Brain microvascular endothelial cell (primary cell): Measurements from ENCODE around the gene RAMP2.

Experiments
- DNase-seq: peaks from one replicate; pipeline ENCODE4 v3.0.0-alpha.2; 2020
- H3K27ac ChIP-seq: fragments of 250-450 bp; sonication (Bioruptor Pico); 2 replicates; pipeline ENCODE4 v1.5.1; 2020; ENCODE audit warnings: mild to moderate bottlenecking, moderate library complexity
- H3K27me3 ChIP-seq: fragments of 250-450 bp; sonication (Bioruptor Pico); replicated peaks from 2 replicates; pipeline ENCODE4 v1.5.1; 2020; ENCODE audit warnings: mild to moderate bottlenecking
- H3K36me3 ChIP-seq: fragments of 250-450 bp; sonication (Bioruptor Pico); replicated peaks from 2 replicates; pipeline ENCODE4 v1.5.1; 2020; ENCODE audit warnings: mild to moderate bottlenecking
- H3K4me3 ChIP-seq: 2 replicates; pipeline ENCODE4 v1.5.1; 2011; ENCODE audit warnings: low read depth, mild to moderate bottlenecking, control low read depth, low read length, moderate library complexity
- CTCF ChIP-seq: IDR thresholded peaks from 2 replicates; pipeline ENCODE4 v1.5.1; 2011; ENCODE audit warnings: low read depth, mild to moderate bottlenecking, moderate library complexity, low read length, control low read depth, inconsistent platforms; ENCODE audit errors: missing control alignments
- in situ Hi-C: cut with HindIII; loops from 2 replicates; pipeline ENCODE4 v1.10.0; 2017; ENCODE audit warnings: low sequenced_read_pairs, low pct_ligation_motif_present

The RAMP2 gene

GRCh38 chr17:42743595-42744282 is 17.3 kb upstream of the RAMP2 start:
- TF ChIP-seq CTCF, result peak; percentile 48
- no peaks in the 10 kb centered on the region for H3K27me3 ChIP-seq
- H3K27ac ChIP-seq, result peak overlapping the region; percentile 56
- H3K4me3 ChIP-seq, result peak overlapping the region; percentile 78
- H3K36me3 ChIP-seq, result no peaks in the 10 kb centered on the region
- in situ Hi-C loops, result no loop called here
- no peak for DNase-seq

- peak overlapping the region; percentile 78 for H3K4me3 ChIP-seq
- DNase-seq, result no peak
- peak overlapping the region; percentile 56 for H3K27ac ChIP-seq
- H3K27me3 ChIP-seq, result no peaks in the 10 kb centered on the region
- in situ Hi-C loops, result no loop called here
- no peak for TF ChIP-seq CTCF
- H3K36me3 ChIP-seq, result no peaks in the 10 kb centered on the region
Observed at GRCh38 chr17:42744283-42744805, 16.7 kb upstream of the RAMP2 start.

- TF ChIP-seq CTCF, result no peak
- in situ Hi-C loops, result no loop called here
- Histone ChIP-seq H3K27ac (peak within 1 kb of the TSS; percentile 56), H3K36me3 (no peaks in the 10 kb centered on the region), H3K4me3 (peak within 1 kb of the TSS; percentile 78), H3K27me3 (no peaks in the 10 kb centered on the region)
- DNase-seq, result peak; percentile 71
Observed at GRCh38 chr17:42744806-42745617, 16.0 kb upstream of the RAMP2 start, which contains the start of gene EZH1. Gene EZH1 (minus strand): TSS chr17:42745040. CDS start chr17:42728941, 16,099 bp downstream.

GRCh38 chr17:42748202-42748907 is 12.7 kb upstream of the RAMP2 start:
- no peak for TF ChIP-seq CTCF
- H3K27me3 ChIP-seq, result no peaks in the 10 kb centered on the region
- DNase-seq, result no peak
- in situ Hi-C loops, result no loop called here
- no peaks in the 10 kb centered on the region for H3K36me3 ChIP-seq
- no peak overlapping the region for H3K4me3 ChIP-seq
- no peak overlapping the region for H3K27ac ChIP-seq

GRCh38 chr17:42748908-42749798 is 11.9 kb upstream of the RAMP2 start:
- Histone ChIP-seq H3K27me3 (no peaks in the 10 kb centered on the region), H3K36me3 (no peaks in the 10 kb centered on the region), H3K4me3 (no peak overlapping the region), H3K27ac (no peak overlapping the region)
- in situ Hi-C loops, result no loop called here
- TF ChIP-seq CTCF, result no peak
- DNase-seq, result no peak
